K562 (cell line): ENCODE measurements around the gene SEC14L2. TPM values are rescaled to one million over a fixed set of nuclear protein-coding genes. Genes with fewer than 3 reads are reported as not detected.

Source experiments
- BCOR ChIP-seq: fragments of 450-650 bp; IDR thresholded peaks from 2 replicates; pipeline ENCODE4 v1.6.1; 2016
- CC2D1A ChIP-seq: fragments of 450-650 bp; IDR thresholded peaks from 2 replicates; pipeline ENCODE4 v1.6.1; 2017; ENCODE audit warnings: mild to moderate bottlenecking
- CHD4 ChIP-seq: fragments of 200-600 bp; sonication (generic); IDR thresholded peaks from 3 replicates; pipeline ENCODE4 v1.6.1; 2012; ENCODE audit warnings: low read depth, mild to moderate bottlenecking, mixed read lengths, low read length, inconsistent platforms; ENCODE audit not compliant: insufficient read depth, insufficient replicate concordance, poor library complexity, severe bottlenecking
- CREM ChIP-seq: IDR thresholded peaks from 2 replicates; pipeline ENCODE4 v1.6.1; 2014; ENCODE audit warnings: antibody characterized with exemption, low read depth
- EHMT2 ChIP-seq: fragments of 450-650 bp; IDR thresholded peaks from 2 replicates; pipeline ENCODE4 v1.6.1; 2018; ENCODE audit warnings: antibody characterized with exemption
- ETV1 ChIP-seq: fragments of 450-650 bp; conservative IDR thresholded peaks from 2 replicates; pipeline ENCODE4 v1.6.1; 2016; ENCODE audit warnings: missing genetic modification characterization, control low read depth, low read depth, missing compliant biosample characterization
- ETV6 ChIP-seq, 3 experiments: fragments of 150-350 bp in 1 of 3; sonication (generic) in 1 of 3; formaldehyde crosslinking in 1 of 3; IDR thresholded peaks; 2 replicates each; pipeline versions ENCODE4 v1.6.1 to v1.8.0; 2014 to 2022; ENCODE audit warnings: borderline replicate concordance in 2 of 3, low read depth in 2 of 3, antibody characterized with exemption in 1 of 3, low read length in 1 of 3, mild to moderate bottlenecking in 1 of 3, missing genetic modification reagents in 1 of 3
- GABPA ChIP-seq: fragments of 200-800 bp; sonication (Bioruptor generic); conservative IDR thresholded peaks from 2 replicates; pipeline ENCODE4 v1.6.1; 2016; ENCODE audit warnings: low read depth, missing genetic modification characterization, missing compliant biosample characterization
- HCFC1 ChIP-seq: IDR thresholded peaks from 2 replicates; pipeline ENCODE4 v1.6.1; 2012; ENCODE audit warnings: low read depth, low read length, improper control_type of control experiment
- HDAC8 ChIP-seq: fragments of 450-650 bp; IDR thresholded peaks from 2 replicates; pipeline ENCODE4 v1.6.1; 2016; ENCODE audit warnings: mild to moderate bottlenecking, missing genetic modification characterization, moderate library complexity, missing compliant biosample characterization
- HDGF ChIP-seq: fragments of 450-650 bp; IDR thresholded peaks from 2 replicates; pipeline ENCODE4 v1.6.1; 2016
- MCM3 ChIP-seq: fragments of 450-650 bp; IDR thresholded peaks from 2 replicates; pipeline ENCODE4 v1.6.1; 2016
- SP2 ChIP-seq: IDR thresholded peaks from 2 replicates; pipeline ENCODE4 v1.6.1; 2011; ENCODE audit warnings: mild to moderate bottlenecking, low read depth, low read length, moderate library complexity; ENCODE audit not compliant: poor library complexity, severe bottlenecking; ENCODE audit errors: extremely low read depth
- THRA ChIP-seq: fragments of 450-650 bp; IDR thresholded peaks from 2 replicates; pipeline ENCODE4 v1.6.1; 2017; ENCODE audit warnings: mild to moderate bottlenecking, moderate library complexity
- ZBTB33 ChIP-seq: sonication (generic); formaldehyde crosslinking; IDR thresholded peaks from 2 replicates; pipeline ENCODE4 v1.8.1; 2023; ENCODE audit warnings: mild to moderate bottlenecking, missing genetic modification reagents
- ZNF445 ChIP-seq: fragments of 250-450 bp; sonication (Bioruptor Pico); IDR thresholded peaks from 2 replicates; pipeline ENCODE4 v1.4.0; 2020; ENCODE audit warnings: low read depth, mild to moderate bottlenecking, moderate library complexity
- ZNF584 ChIP-seq: fragments of 200-800 bp; sonication (Bioruptor generic); IDR thresholded peaks from 2 replicates; pipeline ENCODE4 v1.6.1; 2016; ENCODE audit warnings: low read depth, mild to moderate bottlenecking, missing genetic modification characterization, missing compliant biosample characterization
- polyA plus RNA-seq, 8 experiments: library from polyadenylated mRNA; depleted of rRNA in 4 of 8; stranded (reverse) in 5 of 8; unstranded in 3 of 8; fragments of >200 nt; fragmentation: Nextera tagmentation in 2 of 8; fragmentation: Illumina TruSeq in 1 of 8; extraction: Ambion mirVana in 2 of 8; extraction: Trizol in 1 of 8; gene quantifications; 2 replicates each; pipeline versions ENCODE4 v1.2.1 to v1.2.3, GENCODE V29; 2011 to 2014; ENCODE audit warnings: inconsistent platforms in 1 of 8, missing spikeins in 1 of 8
- total RNA-seq, 7 experiments: library from RNA; depleted of rRNA in 6 of 7; stranded (reverse); fragments of >200 nt in 6 of 7; fragmentation: Illumina TruSeq in 2 of 7; extraction: Trizol in 2 of 7; gene quantifications; 2 replicates each; pipeline versions ENCODE4 v1.2.1 to v1.2.3, GENCODE V29; 2011 to 2021; ENCODE audit warnings: low replicate concordance in 1 of 7

The SEC14L2 gene
- total and polyA plus RNA-seq, 9 of the 15 experiments (the other 6 are each of a cell fraction or from before 2014, with no cell fraction given) = 0.03 to 0.17 (median 0.10) TPM

GRCh38 chr22:30435674-30436126 is 38.9 kb downstream of the SEC14L2 start (continued):
- TF ChIP-seq THRA = no peak
- peak; percentile 20 for TF ChIP-seq CHD4
- TF ChIP-seq ETV1 = peak; percentile 34; the same call in 1 of the 2 replicates
- TF ChIP-seq BCOR = 0 out of 2 replicates have a peak, but pooled peaks have one; percentile 2
- no peak for TF ChIP-seq HDAC8 (tag)
- TF ChIP-seq ZBTB33 (CRISPR knock-in tag) = peak; percentile 98; the same call in 1 of the 2 replicates
- peak; percentile 93 to 97 for TF ChIP-seq ETV6 (IDR thresholded peaks at IDR 0.05; ENCODE audit: borderline replicate concordance in 1 of 2, low read depth in 2 of 2, low read length in 1 of 2)
- TF ChIP-seq ETV6 (CRISPR knock-in tag; IDR thresholded peaks at IDR 0.05; ENCODE audit: borderline replicate concordance) = peak; percentile 92; the same call in 1 of the 2 replicates
- no peak for TF ChIP-seq ZNF445 (CRISPR knock-in tag)
- no peak for TF ChIP-seq HDGF
- no peak for TF ChIP-seq HCFC1
- TF ChIP-seq CC2D1A = peak; percentile 28; the same call in 1 of the 2 replicates
- TF ChIP-seq CREM = peak; percentile 29; the same call in 1 of the 2 replicates
- peak; percentile 76; the same call in 1 of the 2 replicates for TF ChIP-seq EHMT2
- TF ChIP-seq GABPA (tag) = peak; percentile 84
- TF ChIP-seq MCM3 = no peak
- no peak for TF ChIP-seq SP2
- no peak for TF ChIP-seq ZNF584 (CRISPR knock-in tag)
